Measurements from ENCODE around the gene WNT5B. TPM values are rescaled to one million over a fixed set of nuclear protein-coding genes. Genes with fewer than 3 reads are reported as not detected.
A peak's percentile ranks its signal among the peaks of the same experiment; 100 is the strongest.

Gene WNT5B
- total RNA-seq, 2 experiments from 2014 or later: 0.86 to 14.7 TPM

DNA sequence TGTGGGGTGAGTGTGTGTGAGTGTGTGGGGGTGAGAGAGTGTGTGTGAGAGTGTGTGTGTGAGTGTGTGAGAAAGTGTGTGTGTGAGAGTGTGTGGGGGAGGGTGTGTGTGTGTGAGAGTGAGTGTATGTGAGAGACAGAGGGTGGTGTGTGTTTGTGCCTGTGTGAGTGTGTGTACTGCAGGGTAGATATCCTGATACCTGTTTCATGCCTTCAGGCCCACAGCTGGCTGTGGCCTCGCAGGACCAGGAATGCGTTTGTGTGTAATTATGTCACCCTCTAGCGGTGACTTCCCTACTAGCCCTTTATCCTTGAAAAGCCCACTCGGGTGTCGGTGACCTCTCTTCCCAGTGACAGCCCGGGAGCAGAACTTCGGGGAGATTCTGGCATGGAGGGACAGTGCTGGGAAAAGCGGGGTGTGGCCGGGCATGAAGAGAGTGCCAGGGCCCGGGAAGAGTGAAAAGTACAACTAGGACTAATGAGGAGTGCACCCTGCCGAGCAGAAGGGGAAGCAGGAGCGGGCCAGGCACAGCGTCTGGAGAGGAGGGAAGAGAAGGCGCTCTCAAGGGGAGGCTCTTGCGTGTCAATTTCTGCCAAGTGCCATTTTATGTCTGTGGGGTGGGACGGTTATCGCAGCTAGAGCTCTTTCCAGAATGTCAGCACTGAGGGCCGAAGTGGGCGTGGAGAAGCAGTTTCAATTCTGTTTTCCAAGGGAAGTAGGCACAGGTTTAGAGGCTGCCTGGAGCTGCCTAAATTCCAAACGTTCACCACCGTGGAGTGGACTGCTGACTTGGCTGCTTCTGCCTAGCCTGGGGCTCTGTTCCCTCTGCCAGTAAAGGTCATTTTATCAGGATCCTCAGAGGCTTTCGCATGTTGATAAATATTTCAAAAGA lies 23.7 kb upstream of the WNT5B start:
- intact Hi-C loops (cut with micrococcal nuclease; ENCODE audit: unreplicated experiment): loop anchor here (1.0 kb wide), 2 partner anchors 88 to 487 kb away; no protein-coding TSS in a partner anchor
- no peaks in the 10 kb centered on the region for H4K20me1 ChIP-seq (ENCODE audit: insufficient read depth, low read length)
- CTCF ChIA-PET (ENCODE audit: unreplicated experiment): interaction anchor here (1.1 kb wide), 1 partner anchor 488 kb away, joined by 3 read pairs; no protein-coding TSS in a partner anchor

DNA sequence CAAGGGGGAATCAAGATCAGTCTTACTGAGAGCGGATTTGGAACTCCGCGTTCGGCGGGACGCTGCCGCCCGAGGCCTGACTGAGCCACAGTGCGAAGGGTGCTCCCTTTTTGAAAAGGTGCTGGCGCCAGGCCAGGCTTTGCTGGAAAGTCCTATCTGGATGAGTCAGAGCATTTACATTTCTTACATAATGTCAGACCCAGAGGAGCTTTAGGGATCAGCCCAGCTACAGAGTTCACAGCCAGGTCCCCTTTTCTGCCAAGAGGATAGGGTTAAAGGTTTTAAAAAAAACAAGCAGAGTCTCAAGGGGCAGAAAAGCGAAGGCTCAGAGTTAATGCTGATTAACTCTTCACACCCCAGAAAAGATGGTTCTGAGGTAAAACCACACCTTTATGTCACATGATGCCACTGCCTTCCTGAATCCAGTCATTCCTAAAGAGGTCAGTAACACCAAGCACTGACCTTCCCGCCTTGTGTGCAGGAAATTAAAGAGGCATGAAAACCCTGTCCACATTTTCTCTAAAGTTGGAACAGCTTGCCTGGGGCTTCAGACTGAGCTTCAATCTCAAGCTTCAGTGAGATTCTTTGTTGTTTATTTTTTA lies 22.9 kb upstream of the WNT5B start:
- intact Hi-C loops (cut with micrococcal nuclease; ENCODE audit: unreplicated experiment): no loop called here
- BruUV-seq (replicated peaks): no TSS peak
- no peak overlapping the region for H3K27ac ChIP-seq (ENCODE audit: low read depth, low read length, poor library complexity, severe bottlenecking)
- no peaks in the 10 kb centered on the region for H3K79me2 ChIP-seq (ENCODE audit: insufficient read depth, low read depth, low read length)
- no peaks in the 10 kb centered on the region for H3K9me2 ChIP-seq (ENCODE audit: insufficient read depth, low read length)
- peaks cover 53% of the 10 kb centered on the region for H3K4me1 ChIP-seq (ENCODE audit: insufficient read depth, low read length, poor library complexity, severe bottlenecking)
- no peaks in the 10 kb centered on the region for H3K36me3 ChIP-seq (ENCODE audit: insufficient read depth, low read length)
- H2AFZ ChIP-seq (ENCODE audit: low read length): peak overlapping the region; percentile 64
- no peaks in the 10 kb centered on the region for H4K20me1 ChIP-seq (ENCODE audit: insufficient read depth, low read length)
- DNase-seq (ENCODE audit: low spot score): no peak
- ChIA-PET CTCF (ENCODE audit: unreplicated experiment) (interaction anchor here (1.1 kb wide), 1 partner anchor 488 kb away, joined by 3 read pairs; no protein-coding TSS in a partner anchor), POLR2A (interaction anchor here (1.0 to 1.8 kb wide), 2 partner anchors 53 to 399 kb away, joined by 3 to 4 read pairs; no protein-coding TSS in a partner anchor)
- TF ChIP-seq, protein P1, sequence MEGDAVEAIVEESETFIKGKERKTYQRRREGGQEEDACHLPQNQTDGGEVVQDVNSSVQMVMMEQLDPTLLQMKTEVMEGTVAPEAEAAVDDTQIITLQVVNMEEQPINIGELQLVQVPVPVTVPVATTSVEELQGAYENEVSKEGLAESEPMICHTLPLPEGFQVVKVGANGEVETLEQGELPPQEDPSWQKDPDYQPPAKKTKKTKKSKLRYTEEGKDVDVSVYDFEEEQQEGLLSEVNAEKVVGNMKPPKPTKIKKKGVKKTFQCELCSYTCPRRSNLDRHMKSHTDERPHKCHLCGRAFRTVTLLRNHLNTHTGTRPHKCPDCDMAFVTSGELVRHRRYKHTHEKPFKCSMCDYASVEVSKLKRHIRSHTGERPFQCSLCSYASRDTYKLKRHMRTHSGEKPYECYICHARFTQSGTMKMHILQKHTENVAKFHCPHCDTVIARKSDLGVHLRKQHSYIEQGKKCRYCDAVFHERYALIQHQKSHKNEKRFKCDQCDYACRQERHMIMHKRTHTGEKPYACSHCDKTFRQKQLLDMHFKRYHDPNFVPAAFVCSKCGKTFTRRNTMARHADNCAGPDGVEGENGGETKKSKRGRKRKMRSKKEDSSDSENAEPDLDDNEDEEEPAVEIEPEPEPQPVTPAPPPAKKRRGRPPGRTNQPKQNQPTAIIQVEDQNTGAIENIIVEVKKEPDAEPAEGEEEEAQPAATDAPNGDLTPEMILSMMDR (conservative IDR thresholded peaks at IDR 0.05; ENCODE audit: low read length): no peak
- no peak for TF ChIP-seq EZH2phosphoT487 (IDR thresholded peaks at IDR 0.05; ENCODE audit: borderline replicate concordance, low read depth, low read length)
- H3K4me2 ChIP-seq (ENCODE audit: low read length): peak overlapping the region; percentile 71
- H3K9me3 ChIP-seq (ENCODE audit: low read length): no peaks in the 10 kb centered on the region
- peak overlapping the region; percentile 52 for H3K4me3 ChIP-seq (ENCODE audit: low read depth, low read length, poor library complexity, severe bottlenecking)

More for the DNA sequence above, 23.7 kb upstream of the WNT5B start:
- H3K36me3 ChIP-seq (ENCODE audit: insufficient read depth, low read length): no peaks in the 10 kb centered on the region
- peak overlapping the region; percentile 52 for H3K4me3 ChIP-seq (ENCODE audit: low read depth, low read length, poor library complexity, severe bottlenecking)
- no peaks in the 10 kb centered on the region for H3K79me2 ChIP-seq (ENCODE audit: insufficient read depth, low read depth, low read length)
- peak; percentile 85 for DNase-seq (ENCODE audit: low spot score)
- POLR2A ChIA-PET: interaction anchor here (1.0 to 1.8 kb wide), 3 partner anchors 18 to 399 kb away, joined by 3 to 4 read pairs (median 3); no protein-coding TSS in a partner anchor
- no TSS peak for BruUV-seq (replicated peaks)
- H3K4me2 ChIP-seq (ENCODE audit: low read length): peak overlapping the region; percentile 71
- TF ChIP-seq, protein P1 (conservative IDR thresholded peaks at IDR 0.05; ENCODE audit: low read length): peak; percentile 88
- no peak for TF ChIP-seq EZH2phosphoT487 (IDR thresholded peaks at IDR 0.05; ENCODE audit: borderline replicate concordance, low read depth, low read length)
- peaks cover 60% of the 10 kb centered on the region for H3K4me1 ChIP-seq (ENCODE audit: insufficient read depth, low read length, poor library complexity, severe bottlenecking)
- H3K27ac ChIP-seq (ENCODE audit: low read depth, low read length, poor library complexity, severe bottlenecking): no peak overlapping the region
- no peaks in the 10 kb centered on the region for H3K9me3 ChIP-seq (ENCODE audit: low read length)
- no peaks in the 10 kb centered on the region for H3K9me2 ChIP-seq (ENCODE audit: insufficient read depth, low read length)
- H2AFZ ChIP-seq (ENCODE audit: low read length): peak overlapping the region; percentile 64
